GM10266 (cell line): Measurements from ENCODE around the gene TTBK2.

Experiments used
- DNase-seq: peaks from one replicate; pipeline ENCODE4 v3.0.0; 2012; ENCODE audit errors: extremely low spot score
- CTCF ChIP-seq: IDR thresholded peaks from 2 replicates; pipeline ENCODE4 v1.5.1; 2012; ENCODE audit warnings: mild to moderate bottlenecking, low read depth; ENCODE audit not compliant: control insufficient read depth, insufficient read depth; ENCODE audit errors: missing control alignments

Gene TTBK2

GRCh38 chr15:42726114-42726513, 194.5 kb downstream of the TTBK2 start:
- TF ChIP-seq CTCF = no peak
- DNase-seq = no peak

GRCh38 chr15:42725331-42725903, 195.2 kb downstream of the TTBK2 start:
- no peak for TF ChIP-seq CTCF
- DNase-seq = no peak

GRCh38 chr15:42724276-42724675, 196.3 kb downstream of the TTBK2 start:
- no peak for DNase-seq
- TF ChIP-seq CTCF = no peak

GRCh38 chr15:42723068-42723467, 197.5 kb downstream of the TTBK2 start:
- no peak for TF ChIP-seq CTCF
- DNase-seq = no peak

GRCh38 chr15:42721916-42722315, 198.7 kb downstream of the TTBK2 start:
- DNase-seq = no peak
- no peak for TF ChIP-seq CTCF

GRCh38 chr15:42721016-42721415, 199.6 kb downstream of the TTBK2 start:
- no peak for TF ChIP-seq CTCF
- DNase-seq = no peak

GRCh38 chr15:42720071-42720470, 200.5 kb downstream of the TTBK2 start:
- no peak for TF ChIP-seq CTCF
- no peak for DNase-seq
